Esophagus (tissue), 2 donors: ENCODE results near the gene SUPT7L. TPM values are rescaled to one million over a fixed set of nuclear protein-coding genes. Genes with fewer than 3 reads are reported as not detected.
"Not testable (repeated sequence)": the region's sequence is repeated elsewhere in the genome, so short reads cannot be mapped to it uniquely, and the experiment has no call there.

Experiments
- H3K27ac ChIP-seq, 2 donors: one replicate each; pipeline ENCODE4 v1.5.1; 2013; ENCODE audit warnings: low read depth in 2 of 2, mild to moderate bottlenecking in 2 of 2, inconsistent platforms in 1 of 2, low read length in 1 of 2, moderate library complexity in 1 of 2
- H3K27me3 ChIP-seq, 2 donors: one replicate each; pipeline ENCODE4 v1.6.1; 2013; ENCODE audit warnings: low read length in 2 of 2, control low read depth in 1 of 2, mild to moderate bottlenecking in 1 of 2; ENCODE audit not compliant: insufficient read depth in 2 of 2, control insufficient read depth in 1 of 2
- H3K36me3 ChIP-seq, 2 donors: one replicate each; pipeline ENCODE4 v1.6.1; 2013; ENCODE audit warnings: low read length in 1 of 2; ENCODE audit not compliant: control insufficient read depth in 2 of 2, insufficient read depth in 2 of 2
- H3K4me1 ChIP-seq, 2 donors: one replicate each; pipeline ENCODE4 v1.6.1; 2013; ENCODE audit warnings: low read length in 1 of 2; ENCODE audit not compliant: control insufficient read depth in 2 of 2, insufficient read depth in 2 of 2
- H3K4me3 ChIP-seq, 2 donors: one replicate each; pipeline ENCODE4 v1.5.1; 2013; ENCODE audit warnings: low read length in 2 of 2, mild to moderate bottlenecking in 2 of 2, low read depth in 1 of 2, moderate library complexity in 1 of 2
- H3K9me3 ChIP-seq, 2 donors: one replicate each; pipeline ENCODE4 v1.6.1; 2013; ENCODE audit warnings: mild to moderate bottlenecking in 2 of 2, low read depth in 1 of 2, low read length in 1 of 2, moderate library complexity in 1 of 2; ENCODE audit not compliant: control insufficient read depth in 2 of 2, insufficient read depth in 1 of 2
- WGBS, 2 donors: extraction: QIAGEN DNeasy Blood & Tissue Kit; methylation state at CpG; one replicate each; pipeline ENCODE4 v1.1.7; 2013; 5-methylcytosine and 5-hydroxymethylcytosine counted together
- polyA plus RNA-seq, 2 donors: library from polyadenylated mRNA; stranded (reverse); fragments of 200-250 nt; gene quantifications; one replicate each; pipeline ENCODE4 v1.2.3, GENCODE V29; 2013
- donor health status: healthy with polysubstance abuse.
- donor health status: Bipolar disorder and iron deficiency.

Gene SUPT7L
- polyA plus RNA-seq, 2 donors, result 16.6 to 22.8 TPM

DNA sequence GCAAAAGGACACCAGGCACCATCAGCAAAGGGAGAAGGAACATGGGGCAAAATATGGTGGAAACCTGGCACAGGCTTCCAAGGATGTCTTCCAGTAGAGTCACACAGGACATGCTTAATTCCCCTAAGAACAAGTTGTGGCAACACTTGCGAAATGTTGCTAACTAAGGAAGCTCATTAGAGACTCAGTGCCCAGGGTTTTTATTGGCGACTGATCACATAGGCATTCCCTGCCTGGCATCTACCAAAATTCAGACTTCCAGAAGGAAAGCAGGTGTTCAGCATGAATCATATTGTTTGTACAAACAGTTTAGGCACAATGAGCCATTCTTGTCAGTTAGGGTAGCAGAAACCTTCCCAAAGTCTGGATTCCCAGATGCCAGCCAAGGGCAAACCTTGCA lies 26.0 kb upstream of the SUPT7L start:
- H3K36me3 ChIP-seq, result peaks cover 3 to 5% of the 10 kb centered on the region in 2 donors
- no peaks in the 10 kb centered on the region for H3K9me3 ChIP-seq
- H3K4me1 ChIP-seq, result peaks cover 0 to 2% of the 10 kb centered on the region in 2 donors
- H3K4me3 ChIP-seq, result no peak overlapping the region
- WGBS, 2 donors, result 59 to 63% methylated on average over 2 of the region's 2 CpGs
- H3K27me3 ChIP-seq, result no peaks in the 10 kb centered on the region
- no peak overlapping the region for H3K27ac ChIP-seq

DNA sequence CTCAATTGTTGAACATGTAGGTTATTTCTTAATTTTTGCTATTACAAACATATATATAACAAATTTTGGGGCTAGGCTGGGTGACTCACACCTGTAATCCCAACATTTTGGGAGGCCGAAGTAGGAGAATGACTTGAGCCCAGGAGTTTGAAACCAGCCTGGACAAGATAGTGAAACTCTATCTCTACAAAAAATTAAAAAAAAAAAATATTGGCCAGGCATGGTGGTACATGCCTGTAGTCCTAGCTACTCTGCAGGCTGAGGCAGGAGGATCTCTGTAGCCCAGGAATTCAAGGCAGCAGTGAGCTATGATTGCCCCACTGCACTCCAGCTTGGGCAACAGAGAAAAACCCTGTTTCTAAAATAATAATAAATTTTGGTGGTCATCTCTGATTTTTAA lies 23.8 kb upstream of the SUPT7L start:
- Histone ChIP-seq H3K27me3 (no peaks in the 10 kb centered on the region), H3K4me1 (peaks cover 0 to 2% of the 10 kb centered on the region in 2 donors), H3K36me3 (peaks cover 3 to 5% of the 10 kb centered on the region in 2 donors), H3K4me3 (no peak overlapping the region), H3K27ac (no peak overlapping the region), H3K9me3 (no peaks in the 10 kb centered on the region)
- 65 to 87% methylated on average over 1 of the region's 1 CpG for WGBS, 2 donors

DNA sequence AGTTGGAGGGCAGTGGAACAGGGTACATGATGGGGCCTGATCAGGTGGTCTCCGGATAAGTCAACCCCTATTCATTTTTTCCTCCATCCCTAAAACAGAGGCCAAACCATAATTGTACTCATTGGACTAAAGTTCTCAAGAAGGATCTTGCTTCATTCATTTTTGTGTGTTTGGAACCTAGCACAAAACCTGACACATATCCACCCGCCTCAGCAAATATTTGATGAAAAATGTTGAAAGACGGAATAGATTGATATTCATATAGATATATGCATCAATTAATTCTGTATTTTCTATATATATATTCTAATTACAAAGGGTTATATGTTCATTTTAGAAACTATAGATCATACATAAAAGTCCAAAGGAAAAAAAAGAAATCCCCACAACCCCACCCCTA lies 22.2 kb upstream of the SUPT7L start:
- H3K4me3 ChIP-seq, result no peak overlapping the region
- H3K4me1 ChIP-seq, result no peaks in the 10 kb centered on the region
- H3K36me3 ChIP-seq, result peaks cover 3 to 5% of the 10 kb centered on the region in 2 donors
- no peaks in the 10 kb centered on the region for H3K9me3 ChIP-seq
- no peak overlapping the region for H3K27ac ChIP-seq
- 95 to 100% methylated on average over 3 of the region's 3 CpGs for WGBS, 2 donors
- H3K27me3 ChIP-seq, result no peaks in the 10 kb centered on the region

DNA sequence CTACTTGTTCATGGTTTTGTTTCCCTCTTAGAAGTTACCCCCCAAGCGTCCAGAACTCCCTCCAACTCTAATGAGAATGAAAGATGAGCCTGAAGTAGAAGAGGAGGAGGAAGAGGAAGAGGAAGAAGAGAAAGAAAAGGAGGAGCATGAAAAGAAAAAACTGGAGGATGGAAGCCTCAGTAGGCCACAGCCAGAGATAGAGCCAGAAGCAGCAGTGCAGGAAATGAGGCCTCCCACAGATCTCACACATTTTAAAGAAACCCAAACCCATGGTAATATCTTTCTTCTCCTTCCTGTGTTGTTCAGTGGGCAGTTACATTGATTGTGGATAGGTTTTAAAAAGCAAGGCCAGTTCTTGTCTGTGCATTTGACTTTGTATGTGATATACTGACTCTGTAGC lies 21.6 kb upstream of the SUPT7L start:
- H3K27ac ChIP-seq, H3K9me3 ChIP-seq, H3K27me3 ChIP-seq, H3K4me1 ChIP-seq, H3K4me3 ChIP-seq, H3K36me3 ChIP-seq: not testable (repeated sequence)
- 73 to 85% methylated on average over 1 of the region's 1 CpG for WGBS, 2 donors

DNA sequence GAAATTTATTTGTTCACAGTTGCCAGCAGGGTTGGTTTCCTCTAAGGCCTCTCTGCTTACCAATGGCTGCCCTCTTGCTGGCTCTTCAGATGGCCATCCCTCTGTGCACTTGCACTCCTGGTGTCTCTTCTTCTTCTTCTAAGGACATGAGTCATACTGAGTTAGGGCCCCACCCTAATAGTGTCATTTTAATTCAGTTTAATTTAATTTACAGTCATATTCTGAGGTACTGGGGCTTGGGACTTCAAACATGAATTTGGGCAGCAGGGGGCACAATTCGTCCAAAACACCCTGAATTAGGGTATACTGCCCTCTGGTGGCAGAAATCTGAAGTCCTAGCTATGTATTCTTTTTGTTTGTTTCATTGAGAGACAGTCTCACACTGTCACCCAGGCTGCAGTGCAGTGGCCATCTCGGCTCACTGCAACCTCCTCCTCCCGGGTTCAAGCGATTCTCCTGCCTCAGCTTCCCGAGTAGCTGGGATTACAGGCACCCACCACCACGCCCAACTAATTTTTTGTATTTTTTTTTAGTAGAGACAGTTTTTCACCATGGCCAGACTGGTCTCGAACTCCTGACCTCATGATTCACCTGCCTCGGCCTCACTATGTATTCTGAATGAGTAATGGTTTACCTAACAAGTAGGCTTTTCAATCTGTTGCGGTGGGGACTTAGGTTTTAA lies 20.1 kb upstream of the SUPT7L start:
- no peaks in the 10 kb centered on the region for H3K9me3 ChIP-seq
- peak overlapping the region; percentile 60 to 83 for H3K27ac ChIP-seq
- no peaks in the 10 kb centered on the region for H3K27me3 ChIP-seq
- H3K4me1 ChIP-seq, result no peaks in the 10 kb centered on the region
- H3K4me3 ChIP-seq, result no peak overlapping the region
- H3K36me3 ChIP-seq, result peaks cover 0 to 6% of the 10 kb centered on the region in 2 donors
- 35 to 36% methylated on average over 9 of the region's 9 CpGs for WGBS, 2 donors

DNA sequence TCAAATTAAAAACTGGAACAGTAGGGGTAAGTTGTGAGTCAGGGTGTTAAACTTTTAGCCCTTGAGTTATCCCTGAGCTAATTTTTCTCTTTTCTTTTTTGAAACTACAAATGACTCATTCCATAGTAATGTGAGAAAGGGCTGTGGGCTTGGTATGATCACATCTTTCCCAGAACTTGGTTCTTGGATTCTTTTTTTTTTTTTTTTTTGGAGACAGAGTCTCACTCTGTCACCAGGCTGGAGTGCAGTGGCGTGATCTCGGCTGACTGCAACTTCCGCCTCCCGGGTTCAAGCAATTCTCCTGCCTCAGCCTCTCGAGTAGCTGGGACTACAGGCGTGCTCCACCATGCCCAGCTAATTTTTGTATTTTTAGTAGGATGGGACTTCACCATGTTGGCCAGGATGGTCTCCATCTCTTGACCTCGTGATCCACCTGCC lies 18.9 kb upstream of the SUPT7L start:
- peak overlapping the region; percentile 81 to 84 for H3K27ac ChIP-seq
- 66 to 69% methylated on average over 7 of the region's 7 CpGs for WGBS, 2 donors
- not testable (repeated sequence) for H3K9me3 ChIP-seq, H3K27me3 ChIP-seq, H3K4me3 ChIP-seq, H3K36me3 ChIP-seq, H3K4me1 ChIP-seq

DNA sequence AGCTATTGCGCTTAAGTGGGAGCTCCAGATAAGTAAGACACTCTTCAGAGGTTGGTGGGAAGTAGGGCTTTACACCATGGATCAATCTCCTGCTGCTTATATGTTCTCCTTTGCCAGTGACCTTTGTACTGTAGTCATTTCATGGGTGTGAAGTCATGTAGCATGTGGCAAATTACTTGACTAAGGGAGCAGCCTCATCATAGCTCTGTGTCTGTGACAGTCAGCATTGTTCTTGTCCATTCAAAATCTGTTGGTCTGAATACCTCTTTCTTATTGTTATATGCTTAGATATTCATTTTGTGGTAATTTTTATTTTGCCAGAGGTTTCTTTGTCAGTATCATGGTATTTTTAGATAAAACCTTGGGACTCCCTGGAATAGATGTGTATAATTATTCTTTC lies 18.4 kb upstream of the SUPT7L start:
- peak overlapping the region; percentile 59 to 76 for H3K27ac ChIP-seq
- whole genome bisulfite sequencing, 2 donors, result 81 to 96% methylated on average over 1 of the region's 1 CpG
- no peaks in the 10 kb centered on the region for H3K4me1 ChIP-seq
- no peaks in the 10 kb centered on the region for H3K27me3 ChIP-seq
- no peak overlapping the region for H3K4me3 ChIP-seq
- H3K9me3 ChIP-seq, result no peaks in the 10 kb centered on the region
- H3K36me3 ChIP-seq, result peaks cover 0 to 6% of the 10 kb centered on the region in 2 donors

DNA sequence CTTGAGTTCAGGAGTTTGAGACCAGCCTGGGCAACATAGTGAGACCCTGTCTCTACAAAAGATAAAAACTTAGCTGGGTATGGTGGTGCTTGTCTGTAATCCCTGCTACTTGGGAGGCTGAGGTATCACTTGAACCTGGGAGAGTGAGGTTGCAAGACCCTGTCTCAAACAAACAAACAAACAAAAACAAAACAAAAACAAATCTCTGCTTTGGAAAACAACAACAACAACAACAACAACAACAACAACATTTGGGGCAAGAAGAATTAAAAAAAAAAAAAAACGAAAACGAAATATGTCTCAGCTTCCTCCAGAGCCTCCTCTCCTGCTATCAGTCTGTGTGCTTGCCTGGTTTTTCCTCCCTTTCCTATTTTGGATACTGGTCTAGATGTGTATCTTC lies 17.2 kb upstream of the SUPT7L start:
- Histone ChIP-seq H3K27ac (no peak overlapping the region), H3K36me3 (peaks cover 0 to 6% of the 10 kb centered on the region in 2 donors), H3K27me3 (no peaks in the 10 kb centered on the region), H3K4me1 (no peaks in the 10 kb centered on the region), H3K9me3 (no peaks in the 10 kb centered on the region), H3K4me3 (no peak overlapping the region)
- WGBS, 2 donors, result 79 to 92% methylated on average over 2 of the region's 2 CpGs

DNA sequence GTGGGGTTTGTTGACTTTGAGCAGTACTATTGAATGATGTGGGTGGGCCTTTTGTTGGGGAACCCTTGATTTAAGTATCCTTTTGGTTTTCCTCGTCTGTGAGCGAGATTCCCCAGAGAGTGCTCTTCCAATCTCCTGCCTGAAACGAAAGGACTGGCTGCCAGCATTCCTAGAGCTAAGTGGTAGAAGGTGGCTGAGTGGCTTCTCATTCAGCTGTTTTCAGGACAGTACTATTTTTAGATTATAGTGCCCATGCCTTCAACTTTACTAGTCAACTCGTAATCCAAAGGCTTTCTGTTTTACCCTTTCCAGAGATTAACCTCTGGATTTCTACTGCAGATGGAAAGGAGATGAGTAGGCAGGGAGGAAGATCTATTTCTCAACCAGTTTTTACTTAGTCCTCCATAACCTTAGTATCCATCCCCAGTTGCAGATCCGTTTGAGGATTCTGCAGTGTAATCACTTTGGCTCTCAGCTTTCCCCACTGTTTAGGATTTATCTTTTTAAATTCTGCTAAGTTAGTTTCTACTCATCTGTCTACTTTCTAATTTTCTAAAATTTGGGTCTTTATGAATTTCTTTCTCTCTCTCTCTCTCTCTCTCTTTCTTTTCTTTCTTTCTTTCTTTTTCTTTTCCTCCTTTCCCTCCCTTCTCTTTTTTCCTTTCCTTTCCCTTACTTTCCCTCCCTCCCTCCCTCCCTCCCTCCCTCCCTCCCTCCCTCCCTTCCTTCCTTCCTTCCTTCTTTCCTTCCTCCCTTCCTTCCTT lies 9.5 kb upstream of the SUPT7L start:
- peaks cover 0 to 8% of the 10 kb centered on the region in 2 donors for H3K36me3 ChIP-seq
- no peak overlapping the region for H3K4me3 ChIP-seq
- no peaks in the 10 kb centered on the region for H3K27me3 ChIP-seq
- no peak overlapping the region for H3K27ac ChIP-seq
- H3K9me3 ChIP-seq, result no peaks in the 10 kb centered on the region
- no peaks in the 10 kb centered on the region for H3K4me1 ChIP-seq
- 81 to 82% methylated on average over 5 of the region's 5 CpGs for WGBS, 2 donors

DNA sequence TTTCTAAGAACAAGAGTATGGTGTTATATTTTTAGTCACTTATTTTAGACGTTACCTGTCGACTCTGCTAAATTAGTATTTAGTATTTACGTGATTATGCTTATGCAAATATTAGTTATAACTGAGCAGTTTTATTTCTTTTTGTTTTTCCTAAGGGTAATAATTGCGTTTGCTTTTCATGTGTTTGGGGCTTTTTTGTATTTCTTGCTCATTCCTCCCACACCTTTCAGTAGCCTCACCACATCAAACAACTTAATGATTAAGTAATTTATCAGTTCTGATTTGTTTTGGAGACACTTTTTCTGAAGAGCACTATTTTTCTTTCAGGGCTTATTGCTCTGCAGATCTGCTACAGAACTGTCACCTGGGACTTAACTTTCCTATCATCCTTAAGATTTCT lies 7.8 kb upstream of the SUPT7L start:
- H3K4me1 ChIP-seq, result no peaks in the 10 kb centered on the region
- H3K9me3 ChIP-seq, result no peaks in the 10 kb centered on the region
- H3K4me3 ChIP-seq, result no peak overlapping the region
- WGBS, 2 donors, result 87 to 93% methylated on average over 4 of the region's 4 CpGs
- no peak overlapping the region for H3K27ac ChIP-seq
- peaks cover 0 to 8% of the 10 kb centered on the region in 2 donors for H3K36me3 ChIP-seq
- H3K27me3 ChIP-seq, result no peaks in the 10 kb centered on the region
